C4-2B (cell line): ENCODE data around the gene TRIO.

Source experiments
- CTCF ChIP-seq: fragments of 450-650 bp; conservative IDR thresholded peaks from 2 replicates; pipeline ENCODE4 v1.5.1; 2017; ENCODE audit warnings: mild to moderate bottlenecking
- ZFX ChIP-seq: fragments of 450-650 bp; IDR thresholded peaks from 2 replicates; pipeline ENCODE4 v1.6.1; 2017

- TF ChIP-seq CTCF (no peak), ZFX (no peak)
Observed at GRCh38 chr5:14211818-14212803, 69.0 kb downstream of the TRIO start.
